Fibroblast of mammary gland (primary cell): ENCODE results near the gene PTMS.

Experiments used
- DNase-seq: peaks from one replicate; pipeline ENCODE4 v3.0.0-alpha.2; 2010; ENCODE audit warnings: low read depth
- H3K4me3 ChIP-seq: 2 replicates; pipeline ENCODE4 v1.5.1; 2011; ENCODE audit warnings: low read depth, mild to moderate bottlenecking, low read length, moderate library complexity; ENCODE audit not compliant: control insufficient read depth
- CTCF ChIP-seq: conservative IDR thresholded peaks from 2 replicates; pipeline ENCODE4 v1.5.1; 2011; ENCODE audit warnings: low read depth, low read length, inconsistent platforms; ENCODE audit not compliant: control insufficient read depth, insufficient read depth

The PTMS gene

DNA sequence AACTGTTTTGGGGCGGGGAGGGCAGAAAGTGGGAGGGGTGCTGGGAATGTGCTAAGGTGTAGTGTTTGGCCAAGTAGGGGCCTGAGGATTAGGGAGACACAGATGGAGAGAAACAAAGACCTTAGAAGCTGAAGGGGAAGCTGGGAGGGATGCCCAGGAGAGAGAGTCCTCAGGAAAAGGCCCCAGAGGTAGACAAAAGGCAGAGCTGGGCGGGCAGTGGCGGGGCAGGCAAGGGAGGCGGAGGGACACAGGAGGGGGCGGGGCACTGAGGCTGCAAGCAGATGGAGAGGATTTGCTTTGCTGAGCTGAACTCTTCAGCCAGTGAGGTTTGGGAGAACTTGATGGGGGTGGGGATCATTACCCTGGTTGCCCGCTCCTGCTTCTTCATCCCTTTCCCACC is 2.8 kb downstream of the PTMS start:
- TF ChIP-seq CTCF = no peak
- H3K4me3 ChIP-seq = peak overlapping the region; percentile 92
- no peak for DNase-seq

GRCh38 chr12:6769666-6770065 is 3.5 kb downstream of the PTMS start:
- no peak overlapping the region for H3K4me3 ChIP-seq
- no peak for TF ChIP-seq CTCF
- DNase-seq = no peak

DNA sequence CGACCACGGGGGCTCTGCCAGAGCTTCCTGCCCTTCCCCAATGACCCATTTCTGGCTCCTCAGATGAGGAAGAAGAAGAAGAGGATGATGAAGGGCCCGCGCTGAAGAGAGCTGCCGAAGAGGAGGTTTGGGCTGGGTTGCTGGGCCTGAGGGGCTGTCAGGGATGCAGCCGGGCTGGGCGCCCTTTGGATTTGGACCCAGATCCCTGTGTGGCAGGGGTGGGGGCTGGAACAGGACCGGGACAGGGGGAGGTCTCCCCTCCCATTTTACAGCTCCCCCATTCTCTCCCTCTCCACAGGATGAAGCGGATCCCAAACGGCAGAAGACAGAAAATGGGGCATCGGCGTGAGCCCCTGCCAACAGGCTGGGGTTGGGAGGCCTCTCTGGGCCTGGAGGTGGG is 3.9 kb downstream of the PTMS start:
- H3K4me3 ChIP-seq = no peak overlapping the region
- DNase-seq = no peak
- TF ChIP-seq CTCF = no peak

GRCh38 chr12:6770600-6770999 is 4.4 kb downstream of the PTMS start:
- TF ChIP-seq CTCF = no peak
- DNase-seq = no peak
- H3K4me3 ChIP-seq = no peak overlapping the region

- peak; percentile 44 for DNase-seq
- no peak overlapping the region for H3K4me3 ChIP-seq
These were observed 4.9 kb downstream of the PTMS start for GRCh38 chr12:6771091-6771495.

DNA sequence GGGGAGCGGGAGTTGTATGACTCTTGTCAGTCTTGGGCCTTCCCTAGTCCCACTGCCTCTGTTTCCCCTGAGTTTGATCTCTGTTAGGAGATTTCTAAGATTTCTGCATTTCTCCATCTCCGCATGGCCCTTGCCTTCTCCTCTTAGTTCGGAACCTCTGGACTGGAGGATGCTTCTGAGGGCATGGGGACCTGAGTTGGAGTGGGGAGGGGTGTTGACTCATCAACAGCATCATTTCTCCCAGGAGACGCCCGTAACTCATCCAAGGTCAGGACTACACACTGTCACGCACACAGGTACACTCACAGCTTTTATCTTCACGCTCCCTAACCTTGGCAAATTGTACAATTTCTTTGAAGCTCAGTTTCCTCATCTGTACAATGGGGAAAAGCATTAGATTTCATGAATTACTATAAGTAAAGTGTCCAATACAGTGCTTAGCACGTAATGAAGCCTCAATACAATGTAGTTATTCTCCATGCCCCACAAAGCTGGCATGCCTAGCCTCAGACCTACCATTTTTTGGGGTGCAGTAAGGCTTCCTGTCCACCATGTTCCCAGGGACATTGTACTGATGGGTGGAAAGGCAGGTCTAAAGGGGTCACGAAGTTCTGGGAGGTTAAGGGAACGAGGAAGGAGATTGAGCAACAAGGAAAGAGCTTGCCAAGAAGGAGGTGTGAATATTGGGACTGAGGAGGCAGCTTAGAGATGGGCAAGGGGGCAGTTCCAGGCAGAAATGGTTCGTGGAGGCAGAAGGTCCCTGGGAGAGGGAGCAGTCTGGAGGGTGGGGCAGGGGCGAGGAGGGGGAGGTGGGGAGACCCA is 5.6 kb downstream of the PTMS start:
- H3K4me3 ChIP-seq = no peak overlapping the region
- peak; percentile 49 for DNase-seq
- TF ChIP-seq CTCF = no peak

More at GRCh38 chr12:6771091-6771495, 4.9 kb downstream of the PTMS start:
- TF ChIP-seq CTCF = no peak
